IPS DF 6.9 (cell line): Measurements from ENCODE around the gene CCNI2.

Source experiments
- DNase-seq: peaks from one replicate; pipeline ENCODE4 v3.0.0-alpha.2; 2013; ENCODE audit warnings: low read depth, low spot score
- H3K27ac ChIP-seq: one replicate; pipeline ENCODE4 v1.5.1; 2013; ENCODE audit warnings: low read length, control low read depth
- H3K27me3 ChIP-seq: 2 replicates; pipeline ENCODE4 v1.6.1; 2013; ENCODE audit warnings: mild to moderate bottlenecking, low read length; ENCODE audit not compliant: control insufficient read depth, insufficient read depth
- H3K36me3 ChIP-seq: 2 replicates; pipeline ENCODE4 v1.6.1; 2013; ENCODE audit warnings: low read length; ENCODE audit not compliant: control insufficient read depth, insufficient read depth
- H3K4me1 ChIP-seq: 2 replicates; pipeline ENCODE4 v1.6.1; 2013; ENCODE audit warnings: low read length; ENCODE audit not compliant: control insufficient read depth, insufficient read depth
- H3K4me3 ChIP-seq: 2 replicates; pipeline ENCODE4 v1.5.1; 2013; ENCODE audit warnings: mild to moderate bottlenecking, low read length
- H3K9me3 ChIP-seq: 2 replicates; pipeline ENCODE4 v1.6.1; 2013; ENCODE audit warnings: low read length, inconsistent platforms; ENCODE audit not compliant: control insufficient read depth, insufficient read depth
- WGBS: extraction: QIAGEN DNeasy Blood & Tissue Kit; methylation state at CpG from one replicate; pipeline ENCODE4 v1.1.7; 2013; ENCODE audit warnings: mixed read lengths, missing lambda C conversion rate; ENCODE audit not compliant: insufficient read length, insufficient coverage; 5-methylcytosine and 5-hydroxymethylcytosine counted together

The CCNI2 gene

DNA sequence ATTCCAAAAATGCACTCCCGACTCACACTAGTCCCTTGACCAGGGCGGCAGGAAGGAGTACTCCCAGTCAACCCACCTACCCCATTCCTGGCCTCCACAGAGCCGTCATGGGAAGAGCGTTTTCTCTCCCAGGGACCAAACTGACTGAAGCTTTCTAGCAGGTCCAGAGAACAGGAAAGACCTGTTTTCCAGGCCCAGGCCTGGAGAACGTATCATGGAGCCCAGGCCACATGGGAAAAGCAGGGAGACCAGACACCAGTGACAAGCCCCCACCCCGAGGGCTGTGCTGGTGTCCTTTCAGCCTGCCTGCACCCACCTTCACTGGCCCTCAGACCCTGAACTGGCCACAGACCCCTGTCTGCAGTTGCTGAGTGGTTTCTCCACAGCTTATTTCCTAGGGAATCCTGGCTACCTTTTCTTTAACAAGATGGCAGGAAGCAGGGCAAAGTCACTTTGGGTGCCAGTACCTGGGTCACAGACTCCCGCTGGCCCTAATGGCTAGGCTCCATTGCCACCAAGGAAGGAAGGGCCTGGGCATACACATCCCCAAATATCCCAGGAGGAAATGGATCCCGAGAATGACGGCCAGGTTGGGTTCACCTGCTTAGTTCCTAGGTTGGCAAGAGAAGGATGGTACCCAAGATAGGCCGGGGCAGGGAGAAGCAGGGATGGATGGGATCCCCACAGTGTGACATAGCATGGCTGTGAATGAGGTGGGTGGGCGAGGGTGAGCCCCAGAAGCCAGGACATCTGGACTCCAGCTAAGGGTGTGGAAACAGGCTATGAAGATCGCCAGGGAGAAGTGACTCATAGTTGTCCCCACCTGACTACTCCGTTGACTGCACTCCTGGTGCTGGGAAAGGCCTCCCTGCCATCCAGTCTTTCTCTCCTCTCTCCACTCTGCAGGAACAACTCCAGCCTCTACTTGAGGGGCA lies 12.2 kb downstream of the CCNI2 start:
- Histone ChIP-seq H3K36me3 (no peaks in the 10 kb centered on the region), H3K27ac (no peak overlapping the region), H3K27me3 (no peaks in the 10 kb centered on the region), H3K9me3 (no peaks in the 10 kb centered on the region), H3K4me3 (no peak overlapping the region), H3K4me1 (no peaks in the 10 kb centered on the region)
- no peak for DNase-seq
- WGBS: no CpG with 5 or more reads among the region's 13 CpGs

DNA sequence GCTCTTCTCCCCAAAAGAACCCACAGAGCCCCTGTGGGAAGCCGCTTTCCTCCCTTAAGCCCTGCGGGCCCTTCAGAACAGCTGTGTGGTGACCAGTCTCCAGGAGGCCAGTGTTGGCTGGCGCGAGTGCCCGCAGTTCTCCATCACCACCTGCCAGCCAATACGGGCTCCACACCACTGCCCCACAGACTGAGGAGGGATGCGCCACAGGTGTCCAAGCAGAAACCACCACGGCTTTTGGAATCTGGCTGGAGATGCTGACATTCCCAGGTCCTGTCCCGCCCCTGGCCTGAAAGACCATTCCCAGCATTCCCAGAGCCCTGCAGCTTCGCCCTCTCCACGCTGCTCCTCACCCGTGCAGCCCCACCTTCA lies 12.8 kb downstream of the CCNI2 start:
- no peaks in the 10 kb centered on the region for H3K27me3 ChIP-seq
- no CpG with 5 or more reads among the region's 12 CpGs for WGBS
- H3K4me3 ChIP-seq: no peak overlapping the region
- DNase-seq: no peak
- H3K27ac ChIP-seq: no peak overlapping the region
- H3K4me1 ChIP-seq: no peaks in the 10 kb centered on the region
- no peaks in the 10 kb centered on the region for H3K9me3 ChIP-seq
- no peaks in the 10 kb centered on the region for H3K36me3 ChIP-seq

DNA sequence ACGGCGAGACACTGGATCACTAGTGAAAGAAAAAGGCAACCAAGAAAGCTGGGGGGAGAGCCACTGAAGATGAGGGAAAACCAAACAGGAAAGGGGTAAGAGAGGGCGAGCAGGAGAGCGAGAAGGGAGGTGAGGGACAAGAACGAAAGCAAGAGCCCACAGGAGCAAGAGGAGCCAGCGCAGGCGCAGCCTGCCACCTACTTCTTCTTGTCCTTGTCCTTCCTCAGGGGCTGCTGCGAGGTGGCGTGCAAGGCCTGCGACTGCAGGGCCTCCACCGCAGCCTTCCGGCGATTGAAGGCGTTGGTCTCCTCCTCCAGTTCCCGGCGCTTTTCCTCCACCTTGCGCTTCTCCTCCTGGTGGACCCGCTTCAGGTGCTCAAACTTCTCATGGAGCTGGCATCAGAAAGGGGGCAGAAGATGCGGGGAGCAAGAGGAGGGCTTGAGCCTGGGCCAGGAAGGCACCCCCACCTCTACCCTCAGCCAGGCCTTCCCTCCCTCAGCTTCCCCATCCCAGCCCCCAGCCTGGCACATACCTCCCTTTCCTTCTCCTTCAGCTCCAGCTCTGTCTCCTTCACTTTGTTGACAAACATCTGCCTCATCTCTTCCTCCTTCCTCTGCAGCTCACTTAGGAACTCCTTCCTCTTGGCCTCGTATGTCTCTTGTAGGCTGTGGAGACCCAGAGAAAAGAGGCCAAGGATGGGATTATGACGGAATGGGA lies 13.5 kb downstream of the CCNI2 start:
- no peak for DNase-seq
- Histone ChIP-seq H3K27me3 (no peaks in the 10 kb centered on the region), H3K9me3 (no peaks in the 10 kb centered on the region), H3K27ac (no peak overlapping the region), H3K4me3 (no peak overlapping the region), H3K4me1 (no peaks in the 10 kb centered on the region), H3K36me3 (no peaks in the 10 kb centered on the region)
- no CpG with 5 or more reads among the region's 21 CpGs for WGBS

DNA sequence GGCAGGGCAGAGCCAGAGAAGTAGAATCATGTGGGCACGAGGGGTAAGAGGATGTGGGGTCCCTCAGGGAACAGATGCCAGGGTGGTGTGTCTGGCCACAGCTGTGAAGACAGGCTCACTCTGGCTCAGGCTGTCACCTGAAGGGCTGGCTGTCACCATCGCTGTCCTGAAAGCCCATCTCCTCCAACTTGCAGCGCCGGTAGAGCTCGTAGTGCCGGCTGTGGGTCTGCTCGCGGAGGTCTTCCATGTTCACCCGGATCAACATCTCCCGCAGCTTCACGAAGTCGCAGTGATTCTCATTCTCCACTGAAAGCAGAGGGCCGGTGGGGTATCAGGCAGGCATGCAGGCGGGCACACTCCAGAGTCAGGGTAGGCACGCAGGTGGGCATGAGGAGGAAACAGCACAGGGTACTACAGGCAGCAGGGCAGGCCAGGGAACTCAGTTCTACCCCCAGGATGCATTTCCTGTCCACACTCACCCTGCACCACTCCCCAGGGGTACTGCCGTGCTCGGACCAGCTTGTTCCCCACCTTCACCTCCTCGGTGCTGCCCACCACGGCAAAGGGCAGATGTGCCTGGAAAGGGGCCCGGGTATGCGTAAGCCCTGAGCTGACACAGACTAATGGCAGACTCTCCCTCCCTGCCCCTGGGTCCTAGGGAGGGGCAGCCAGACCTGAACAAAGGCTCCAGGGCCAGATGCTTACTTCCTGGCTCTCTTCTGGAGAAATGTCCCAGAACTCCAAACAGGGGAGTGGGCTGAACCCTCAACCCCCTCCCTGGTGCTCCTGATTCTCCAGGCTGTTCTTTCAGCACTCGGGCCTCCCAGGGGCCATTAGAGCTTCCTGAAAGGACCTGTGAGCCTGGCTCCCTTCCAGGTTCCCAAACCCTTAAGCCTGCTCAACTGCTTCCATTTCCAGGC lies 14.4 kb downstream of the CCNI2 start:
- Histone ChIP-seq H3K27me3 (no peaks in the 10 kb centered on the region), H3K9me3 (no peaks in the 10 kb centered on the region), H3K4me3 (no peak overlapping the region), H3K36me3 (no peaks in the 10 kb centered on the region), H3K27ac (no peak overlapping the region), H3K4me1 (no peaks in the 10 kb centered on the region)
- DNase-seq: no peak
- no CpG with 5 or more reads among the region's 22 CpGs for WGBS

DNA sequence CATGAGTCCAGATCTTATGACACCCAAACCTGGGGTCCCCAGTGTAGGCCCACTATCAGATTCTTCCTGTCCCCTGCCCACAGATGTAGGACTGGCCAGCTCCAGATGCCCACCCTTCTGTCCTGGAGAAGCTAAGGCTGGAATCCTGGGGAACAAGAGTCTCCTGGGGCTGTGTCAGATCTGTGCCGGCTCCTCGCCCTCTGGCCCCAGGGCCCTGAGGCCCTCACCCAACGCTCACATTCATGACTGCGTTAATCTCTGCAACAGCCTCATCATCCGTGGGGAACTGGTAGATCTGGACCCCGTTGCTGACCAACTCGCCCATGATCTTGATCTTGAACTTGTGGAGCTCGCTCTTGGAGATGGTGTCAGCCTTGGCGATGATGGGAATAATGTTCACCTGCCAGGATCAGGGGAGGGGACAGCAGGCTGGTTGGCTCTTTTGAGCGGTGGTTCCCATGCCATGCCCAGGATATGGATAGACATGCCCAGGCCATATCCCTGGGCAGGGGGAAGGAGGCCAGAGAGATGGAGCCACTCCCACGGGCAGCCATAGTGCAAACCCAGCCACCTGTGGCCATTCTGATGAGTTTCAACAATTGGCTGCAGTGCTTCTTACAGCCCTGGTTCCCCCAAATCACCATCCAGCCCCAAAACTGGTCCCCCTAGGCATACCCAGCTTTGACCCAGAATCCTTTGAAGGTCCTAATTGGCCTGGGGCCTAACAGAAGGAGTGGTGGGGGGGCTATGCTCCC lies 15.2 kb downstream of the CCNI2 start:
- no CpG with 5 or more reads among the region's 11 CpGs for WGBS
- Histone ChIP-seq H3K4me1 (no peaks in the 10 kb centered on the region), H3K27ac (no peak overlapping the region), H3K9me3 (no peaks in the 10 kb centered on the region), H3K27me3 (no peaks in the 10 kb centered on the region), H3K4me3 (no peak overlapping the region), H3K36me3 (no peaks in the 10 kb centered on the region)
- DNase-seq: no peak

DNA sequence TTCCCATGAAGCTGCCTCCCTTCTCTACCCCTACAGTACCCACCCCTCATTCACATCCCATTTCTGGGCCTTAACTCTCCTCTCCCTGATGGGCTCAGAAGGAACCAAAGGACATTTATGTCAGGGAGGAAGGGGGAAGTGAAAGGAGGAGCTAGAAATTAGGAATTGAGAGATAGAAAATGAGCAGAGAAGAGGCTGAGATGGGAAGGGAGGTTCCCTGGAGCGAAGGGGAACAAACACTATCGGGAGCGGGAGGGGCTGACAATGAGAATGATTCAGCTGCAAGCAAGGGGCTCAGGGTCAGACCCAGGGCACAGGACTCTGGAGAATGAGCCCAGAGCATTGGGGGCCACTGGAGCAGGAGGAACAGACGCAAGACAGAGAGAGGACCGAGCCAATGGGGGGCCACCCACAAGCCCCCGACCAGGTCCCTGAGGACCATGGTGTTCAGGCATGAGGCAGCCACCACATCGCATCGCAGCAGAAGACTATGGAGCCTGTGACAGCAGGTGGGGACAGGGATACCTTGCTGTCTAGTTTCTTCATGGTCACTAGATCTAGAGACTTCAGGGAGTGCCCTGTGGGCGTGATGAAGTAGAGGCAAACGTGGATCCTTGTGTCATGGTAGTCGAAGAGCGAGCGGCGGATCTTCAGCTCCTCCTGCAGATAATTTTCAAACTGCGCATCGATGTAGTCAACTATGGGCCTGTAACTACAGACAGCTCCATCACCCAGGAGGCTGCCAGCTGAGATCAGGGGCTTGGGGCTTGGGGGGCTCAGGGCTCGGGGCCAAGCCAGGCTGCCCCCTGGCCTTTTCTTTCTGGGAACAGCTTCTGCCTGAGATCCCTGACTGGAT lies 16.2 kb downstream of the CCNI2 start:
- no peaks in the 10 kb centered on the region for H3K27me3 ChIP-seq
- H3K4me3 ChIP-seq: no peak overlapping the region
- no peaks in the 10 kb centered on the region for H3K4me1 ChIP-seq
- H3K36me3 ChIP-seq: no peaks in the 10 kb centered on the region
- H3K9me3 ChIP-seq: no peaks in the 10 kb centered on the region
- WGBS: no CpG with 5 or more reads among the region's 17 CpGs
- DNase-seq: no peak
- H3K27ac ChIP-seq: no peak overlapping the region

DNA sequence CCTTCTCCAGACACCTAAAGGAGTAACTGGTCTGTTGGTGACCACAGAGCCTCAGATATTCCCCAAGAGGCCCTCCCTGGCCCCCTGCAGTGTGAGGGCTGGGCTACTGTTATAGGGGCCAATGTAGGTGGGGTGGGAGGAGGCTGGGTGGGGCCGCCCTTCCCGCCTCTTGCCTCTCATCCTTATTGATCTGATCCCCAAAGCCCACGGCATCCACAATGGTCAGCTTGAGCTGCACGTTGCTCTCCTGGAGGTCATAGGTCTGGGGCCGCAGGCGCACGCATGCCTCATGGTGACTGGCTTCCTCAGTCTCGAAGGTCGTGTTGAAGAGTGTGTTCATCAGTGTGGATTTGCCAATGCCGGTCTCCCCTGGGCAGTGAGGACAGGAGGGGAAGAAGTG lies 16.8 kb downstream of the CCNI2 start:
- H3K4me3 ChIP-seq: no peak overlapping the region

DNA sequence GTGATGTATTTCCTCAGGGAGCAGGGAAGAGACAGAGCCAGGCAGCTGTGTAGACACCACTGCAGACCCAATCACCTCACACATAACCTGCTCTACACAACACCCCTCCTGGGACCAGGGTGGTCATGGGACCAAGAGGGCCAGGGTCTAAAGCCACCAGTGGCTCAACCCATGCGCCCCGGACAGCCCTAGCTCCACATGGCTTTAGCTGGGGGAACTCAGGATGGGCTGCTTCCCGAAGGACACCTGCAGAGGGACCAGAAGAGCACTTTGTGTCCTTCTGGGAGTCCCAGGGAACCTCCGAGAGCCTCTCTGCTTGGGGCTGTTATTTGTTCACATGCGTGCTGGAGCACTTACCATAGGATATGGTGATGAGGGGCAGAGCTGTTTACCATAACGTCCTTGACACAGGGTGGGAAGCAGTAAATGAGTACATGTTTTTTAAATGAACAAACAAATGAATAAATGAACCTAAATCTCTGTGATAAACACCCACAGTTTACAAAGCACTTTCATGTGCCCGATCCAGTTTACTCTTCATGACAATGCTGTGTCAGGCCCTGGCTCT lies 17.5 kb downstream of the CCNI2 start:
- Histone ChIP-seq H3K4me1 (no peaks in the 10 kb centered on the region), H3K27me3 (no peaks in the 10 kb centered on the region), H3K27ac (no peak overlapping the region), H3K36me3 (no peaks in the 10 kb centered on the region), H3K4me3 (no peak overlapping the region), H3K9me3 (no peaks in the 10 kb centered on the region)
- no CpG with 5 or more reads among the region's 7 CpGs for WGBS
- DNase-seq: no peak

More for the DNA sequence above, 16.8 kb downstream of the CCNI2 start:
- Histone ChIP-seq H3K36me3 (no peaks in the 10 kb centered on the region), H3K4me1 (no peaks in the 10 kb centered on the region), H3K27ac (no peak overlapping the region), H3K27me3 (no peaks in the 10 kb centered on the region), H3K9me3 (no peaks in the 10 kb centered on the region)
- no CpG with 5 or more reads among the region's 10 CpGs for WGBS
- no peak for DNase-seq
